ENCODE data around the gene FCHO2.
"Not testable (repeated sequence)": the region's sequence is repeated elsewhere in the genome, so short reads cannot be mapped to it uniquely, and the experiment has no call there.

Gene FCHO2

GRCh38 chr5:72955768-72956323, at the start of gene FCHO2:
FCHO2 (plus strand) TSS chr5:72956041; CDS start chr5:72956097, 56 bp downstream.
- peak; percentile 94 for DNase-seq

GRCh38 chr5:72906806-72907205, 49.0 kb upstream of the FCHO2 start:
- DNase-seq, result no peak

- DNase-seq, result no peak
Measured at GRCh38 chr5:72908664-72909063, 47.2 kb upstream of the FCHO2 start.

- DNase-seq, result no peak
Measured at GRCh38 chr5:72917371-72917776, 38.5 kb upstream of the FCHO2 start.

- DNase-seq, result peak; percentile 5
Measured at GRCh38 chr5:72920690-72921502, 34.9 kb upstream of the FCHO2 start.

- no peak for DNase-seq
Measured at GRCh38 chr5:72921886-72922285, 34.0 kb upstream of the FCHO2 start.

- DNase-seq, result no peak
Measured at GRCh38 chr5:72922422-72922821, 33.4 kb upstream of the FCHO2 start.

GRCh38 chr5:72925336-72926010, 30.4 kb upstream of the FCHO2 start:
- no peak for DNase-seq

GRCh38 chr5:72932686-72933085, 23.2 kb upstream of the FCHO2 start:
- DNase-seq, result not testable (repeated sequence)

- not testable (repeated sequence) for DNase-seq
Measured at GRCh38 chr5:72934953-72935725, 20.7 kb upstream of the FCHO2 start.

GRCh38 chr5:72936893-72937292, 18.9 kb upstream of the FCHO2 start:
- DNase-seq, result no peak

- no peak for DNase-seq
Measured at GRCh38 chr5:72937517-72938061, 18.3 kb upstream of the FCHO2 start.

GRCh38 chr5:72938206-72938605, 17.6 kb upstream of the FCHO2 start:
- DNase-seq, result no peak

- no peak for DNase-seq
Measured at GRCh38 chr5:72940082-72940481, 15.8 kb upstream of the FCHO2 start.

GRCh38 chr5:72943307-72943706, 12.5 kb upstream of the FCHO2 start:
- DNase-seq, result no peak

GRCh38 chr5:72947498-72947897, 8.3 kb upstream of the FCHO2 start:
- no peak for DNase-seq

GRCh38 chr5:72949481-72949880, 6.4 kb upstream of the FCHO2 start:
- DNase-seq, result no peak

- no peak for DNase-seq
Measured at GRCh38 chr5:72951671-72952468, 4.0 kb upstream of the FCHO2 start.

- DNase-seq, result no peak
Measured at GRCh38 chr5:72954389-72954788, 1.5 kb upstream of the FCHO2 start.

- DNase-seq, result no peak
Measured at GRCh38 chr5:72955143-72955767, 586 bp upstream of the FCHO2 start.

- DNase-seq, result peak; percentile 39
Measured at GRCh38 chr5:72956324-72957140, 691 bp downstream of the FCHO2 start.

Data from KG1 (cell line).